ENCODE measurements around the gene PPP2R3A. TPM values are rescaled to one million over a fixed set of nuclear protein-coding genes. Genes with fewer than 3 reads are reported as not detected.

PPP2R3A gene
- total and polyA plus RNA-seq, 2 of the 13 experiments (the other 11 are each of a cell fraction or from before 2014, with no cell fraction given): 0.07 to 0.12 TPM

GRCh38 chr3:135926664-135927063 lies 38.9 kb upstream of the PPP2R3A start:
- POLR2A ChIA-PET: no interaction called here
- no peak overlapping the region for H3K9ac ChIP-seq (ENCODE audit: insufficient read depth, low read depth, low read length)

GRCh38 chr3:135927155-135927554 lies 38.4 kb upstream of the PPP2R3A start:
- no peaks in the 10 kb centered on the region for H4K20me1 ChIP-seq (ENCODE audit: insufficient read depth, low read length)
- H3K79me2 ChIP-seq (ENCODE audit: insufficient read depth, low read length): no peaks in the 10 kb centered on the region
- no peak for FAIRE-seq
- CTCF ChIA-PET (ENCODE audit: low intra/inter-chr PET ratio, low total read pairs): no interaction called here
- no peaks in the 10 kb centered on the region for H3K4me1 ChIP-seq (ENCODE audit: insufficient read depth, low read length)
- intact Hi-C loops (cut with micrococcal nuclease; ENCODE audit: unreplicated experiment) (no loop called here), in situ Hi-C loops (cut with HindIII; ENCODE audit: extremely low pct_ligation_motif_present, low pct_unique_long_range_greater_than_20kb) (no loop called here)
- H3K9ac ChIP-seq (ENCODE audit: insufficient read depth, low read depth, low read length): no peak overlapping the region
- no peak overlapping the region for H3K4me2 ChIP-seq (ENCODE audit: low read depth, low read length)
- POLR2A ChIA-PET: no interaction called here
- 0% methylated on average over 1 of the region's 1 CpG for WGBS (ENCODE audit: low lambda C conversion rate)
- H3K27ac ChIP-seq (ENCODE audit: extremely low read length, insufficient read depth, low read length): no peak overlapping the region
- no peaks in the 10 kb centered on the region; a peak in 1 of 5 replicates for H3K27me3 ChIP-seq (ENCODE audit: control insufficient read depth in 1 of 2, insufficient read depth in 2 of 2, low read length in 2 of 2)
- no peak for ATAC-seq
- no peaks in the 10 kb centered on the region for H3K36me3 ChIP-seq (replicated peaks in 1 of 2; ENCODE audit: control insufficient read depth in 1 of 2, insufficient read depth in 2 of 2, low read length in 2 of 2)
- no peak overlapping the region for H3K4me3 ChIP-seq (replicated peaks in 1 of 3; ENCODE audit: insufficient read depth in 1 of 3, low read depth in 2 of 3, low read length in 3 of 3)
- BruUV-seq (replicated peaks): no TSS peak
- H2AFZ ChIP-seq (ENCODE audit: low read length): no peak overlapping the region
- H3K9me3 ChIP-seq (ENCODE audit: low read length): no peaks in the 10 kb centered on the region
- no peak for DNase-seq (ENCODE audit: low spot score)
- TF ChIP-seq ZNF790 (CRISPR knock-in tag; IDR thresholded peaks at IDR 0.05; ENCODE audit: borderline replicate concordance) (no peak), HMGA1 (CRISPR knock-in tag; conservative IDR thresholded peaks at IDR 0.05) (no peak), MIER2 (CRISPR knock-in tag; IDR thresholded peaks at IDR 0.05) (no peak), RARA (CRISPR knock-in tag; IDR thresholded peaks at IDR 0.05) (no peak), MAZ (IDR thresholded peaks at IDR 0.05; ENCODE audit: borderline replicate concordance, low read depth, low read length) (no peak), MAZ (CRISPR knock-in tag; IDR thresholded peaks at IDR 0.05; ENCODE audit: low read depth) (no peak), PHF8 (CRISPR knock-in tag; IDR thresholded peaks at IDR 0.05) (no peak), ZNF143 (CRISPR knock-in tag; IDR thresholded peaks at IDR 0.05) (no peak), ZNF878 (CRISPR knock-in tag; IDR thresholded peaks at IDR 0.05) (no peak), ZNF800 (CRISPR knock-in tag; IDR thresholded peaks at IDR 0.05) (no peak)

More at GRCh38 chr3:135926664-135927063, 38.9 kb upstream of the PPP2R3A start:
- 6% methylated on average over 3 of the region's 3 CpGs for WGBS (ENCODE audit: low lambda C conversion rate)
- Histone ChIP-seq H3K4me2 (ENCODE audit: low read depth, low read length) (no peak overlapping the region), H3K36me3 (replicated peaks in 1 of 2; ENCODE audit: control insufficient read depth in 1 of 2, insufficient read depth in 2 of 2, low read length in 2 of 2) (no peaks in the 10 kb centered on the region), H3K27me3 (ENCODE audit: control insufficient read depth in 1 of 2, insufficient read depth in 2 of 2, low read length in 2 of 2) (no peaks in the 10 kb centered on the region; a peak in 1 of 5 replicates), H2AFZ (ENCODE audit: low read length) (no peak overlapping the region), H3K4me1 (ENCODE audit: insufficient read depth, low read length) (no peaks in the 10 kb centered on the region), H3K9me3 (ENCODE audit: low read length) (no peaks in the 10 kb centered on the region), H3K27ac (ENCODE audit: extremely low read length, insufficient read depth, low read length) (no peak overlapping the region), H3K79me2 (ENCODE audit: insufficient read depth, low read length) (no peaks in the 10 kb centered on the region), H3K4me3 (replicated peaks in 1 of 3; ENCODE audit: insufficient read depth in 1 of 3, low read depth in 2 of 3, low read length in 3 of 3) (no peak overlapping the region), H4K20me1 (ENCODE audit: insufficient read depth, low read length) (no peaks in the 10 kb centered on the region)
- TF ChIP-seq TCF7L2 (IDR thresholded peaks at IDR 0.05; ENCODE audit: low read depth, low read length) (no peak), GTF3A (CRISPR knock-in tag; conservative IDR thresholded peaks at IDR 0.05) (no peak)
- CTCF ChIA-PET (ENCODE audit: low intra/inter-chr PET ratio, low total read pairs): no interaction called here
- intact Hi-C loops (cut with micrococcal nuclease; ENCODE audit: unreplicated experiment): no loop called here
- in situ Hi-C loops (cut with HindIII; ENCODE audit: extremely low pct_ligation_motif_present, low pct_unique_long_range_greater_than_20kb): no loop called here
- no TSS peak for BruUV-seq (replicated peaks)
- ATAC-seq (no peak), DNase-seq (ENCODE audit: low spot score) (no peak), FAIRE-seq (no peak)

Data from HepG2 (cell line).